ENCODE results near the gene LPP.
A peak's percentile ranks its signal among the peaks of the same experiment; 100 is the strongest.
"Not testable (repeated sequence)": the region's sequence is repeated elsewhere in the genome, so short reads cannot be mapped to it uniquely, and the experiment has no call there.

Gene LPP

GRCh38 chr3:188437926-188438325, 284.0 kb downstream of the LPP start:
- no peak for DNase-seq (ENCODE audit: low read depth)

- DNase-seq (ENCODE audit: low read depth): no peak
Measured at GRCh38 chr3:188439080-188439479, 285.1 kb downstream of the LPP start.

GRCh38 chr3:188440340-188440972, 286.5 kb downstream of the LPP start:
- no peak for DNase-seq (ENCODE audit: low read depth)

- DNase-seq (ENCODE audit: low read depth): no peak
Measured at GRCh38 chr3:188442430-188442829, 288.5 kb downstream of the LPP start.

- DNase-seq (ENCODE audit: low read depth): not testable (repeated sequence)
Measured at GRCh38 chr3:188445175-188445574, 291.2 kb downstream of the LPP start.

- no peak for DNase-seq (ENCODE audit: low read depth)
Measured at GRCh38 chr3:188446014-188446413, 292.1 kb downstream of the LPP start.

- no peak for DNase-seq (ENCODE audit: low read depth)
Measured at GRCh38 chr3:188446766-188447165, 292.8 kb downstream of the LPP start.

GRCh38 chr3:188448813-188449212, 294.9 kb downstream of the LPP start:
- DNase-seq (ENCODE audit: low read depth): no peak

- DNase-seq (ENCODE audit: low read depth): no peak
Measured at GRCh38 chr3:188449421-188449820, 295.5 kb downstream of the LPP start.

- no peak for DNase-seq (ENCODE audit: low read depth)
Measured at GRCh38 chr3:188452158-188452772, 298.3 kb downstream of the LPP start.

- no peak for DNase-seq (ENCODE audit: low read depth)
Measured at GRCh38 chr3:188453431-188454384, 299.8 kb downstream of the LPP start.

GRCh38 chr3:188455748-188456147, 301.8 kb downstream of the LPP start:
- DNase-seq (ENCODE audit: low read depth): no peak

- DNase-seq (ENCODE audit: low read depth): no peak
Measured at GRCh38 chr3:188458756-188459155, 304.8 kb downstream of the LPP start.

GRCh38 chr3:188465311-188465710, 311.4 kb downstream of the LPP start:
- DNase-seq (ENCODE audit: low read depth): no peak

- no peak for DNase-seq (ENCODE audit: low read depth)
Measured at GRCh38 chr3:188468196-188468595, 314.2 kb downstream of the LPP start.

GRCh38 chr3:188468662-188469061, 314.7 kb downstream of the LPP start:
- DNase-seq (ENCODE audit: low read depth): no peak

- peak; percentile 35 for DNase-seq (ENCODE audit: low read depth)
Measured at GRCh38 chr3:188469228-188469885, 315.4 kb downstream of the LPP start.

GRCh38 chr3:188470508-188471130, 316.7 kb downstream of the LPP start:
- DNase-seq (ENCODE audit: low read depth): no peak

- DNase-seq (ENCODE audit: low read depth): no peak
Measured at GRCh38 chr3:188471723-188472122, 317.8 kb downstream of the LPP start.

GRCh38 chr3:188472336-188472735, 318.4 kb downstream of the LPP start:
- DNase-seq (ENCODE audit: low read depth): no peak

- no peak for DNase-seq (ENCODE audit: low read depth)
Measured at GRCh38 chr3:188473045-188473444, 319.1 kb downstream of the LPP start.

Measured in GM04503 (cell line).